Measurements from ENCODE around the gene CARD10. TPM values are rescaled to one million over a fixed set of nuclear protein-coding genes. Genes with fewer than 3 reads are reported as not detected.
"Not testable (repeated sequence)": the region's sequence is repeated elsewhere in the genome, so short reads cannot be mapped to it uniquely, and the experiment has no call there.

CARD10 gene
- total RNA-seq, 8 experiments from 2014 or later, result 1.1 to 7.5 (median 2.0) TPM

DNA sequence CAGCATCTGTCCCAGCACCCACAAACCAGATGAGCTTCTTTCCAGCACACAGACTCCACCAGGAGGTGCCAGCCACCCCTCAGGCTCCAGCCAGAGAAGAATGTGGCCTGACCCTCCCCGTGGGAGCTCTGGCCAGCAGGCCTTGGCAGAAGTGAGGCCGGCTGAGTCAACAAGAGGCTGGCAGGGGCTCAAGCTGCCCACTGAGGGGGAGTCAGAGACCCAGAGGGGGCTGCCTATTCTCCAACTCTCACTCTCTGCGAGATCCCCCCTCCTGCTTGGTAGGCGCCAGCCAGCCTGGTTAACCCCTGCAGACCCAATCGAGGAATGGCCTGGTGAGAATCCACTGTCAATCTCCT, 30.5 kb upstream of the CARD10 start:
- 0 to 60% (median 60%) methylated on average over 1 to 2 of the region's 5 CpGs; no CpG with 5 or more reads in 7 of the 10 experiments for WGBS, 10 experiments
- Histone ChIP-seq H3K27ac (no peak overlapping the region), H3K4me3 (no peak overlapping the region), H3K4me1 (replicated peaks in 1 of 2) (peaks cover 12 to 34% of the 10 kb centered on the region in 2 donors)
- peak in 3 of 8 experiments; percentile 38 to 73 (median 43) for ATAC-seq (replicated peaks in 6 of 8)
- in situ Hi-C loops (cut with MboI; ENCODE audit: low pct_unique_long_range_greater_than_20kb in 2 of 9, low sequenced_read_pairs in 9 of 9, unreplicated experiment in 9 of 9), result no loop called here

DNA sequence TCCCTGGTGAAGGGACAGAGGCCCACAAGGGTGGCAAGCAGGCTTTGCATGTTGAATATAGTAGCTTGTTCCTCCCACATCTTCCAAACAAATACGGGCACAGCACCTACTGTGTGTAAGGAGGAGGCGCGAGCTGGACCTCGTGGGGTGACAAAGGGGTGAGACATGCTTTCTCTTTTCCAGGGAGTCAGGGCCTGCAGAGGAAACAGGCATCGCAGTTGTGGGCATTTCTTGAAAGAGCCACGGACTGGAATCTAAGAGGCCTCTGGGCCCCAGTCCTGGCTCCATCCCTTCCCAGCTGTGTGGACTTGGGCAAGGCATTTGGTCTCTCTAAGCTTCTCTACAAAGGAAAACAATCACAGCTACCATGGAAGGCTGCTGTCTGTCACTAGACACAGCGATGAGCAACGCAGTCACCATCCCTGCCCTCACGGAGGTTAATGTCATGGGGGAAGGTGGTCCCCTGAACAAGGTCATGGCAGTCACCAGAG, 28.1 kb upstream of the CARD10 start:
- 20 to 90% (median 63%) methylated on average over 2 to 5 of the region's 9 CpGs; no CpG with 5 or more reads in 6 of the 10 experiments for WGBS, 10 experiments
- in situ Hi-C loops (cut with MboI; ENCODE audit: low pct_unique_long_range_greater_than_20kb in 2 of 9, low sequenced_read_pairs in 9 of 9, unreplicated experiment in 9 of 9), result no loop called here
- Histone ChIP-seq H3K27ac (peak overlapping the region in 1 of 2 donors; percentile 65), H3K4me3 (no peak overlapping the region), H3K4me1 (replicated peaks in 1 of 2) (peaks cover 9 to 27% of the 10 kb centered on the region in 2 donors)
- peak in 2 of 8 experiments; percentile 17 to 18 for ATAC-seq (replicated peaks in 6 of 8)

- in situ Hi-C loops (cut with MboI; ENCODE audit: low pct_unique_long_range_greater_than_20kb in 2 of 9, low sequenced_read_pairs in 9 of 9, unreplicated experiment in 9 of 9), result no loop called here
- Histone ChIP-seq H3K27ac (peak overlapping the region in 1 of 2 donors; percentile 65), H3K4me1 (replicated peaks in 1 of 2) (peaks cover 7 to 26% of the 10 kb centered on the region in 2 donors), H3K4me3 (no peak overlapping the region)
- ATAC-seq (replicated peaks in 6 of 8), result peak in 7 of 8 experiments; percentile 13 to 50 (median 37)
- 0 to 100% (median 79%) methylated on average over 1 to 2 of the region's 21 CpGs; no CpG with 5 or more reads in 6 of the 10 experiments for WGBS, 10 experiments
Measured at GRCh38 chr22:37546437-37547250, 27.4 kb upstream of the CARD10 start.

DNA sequence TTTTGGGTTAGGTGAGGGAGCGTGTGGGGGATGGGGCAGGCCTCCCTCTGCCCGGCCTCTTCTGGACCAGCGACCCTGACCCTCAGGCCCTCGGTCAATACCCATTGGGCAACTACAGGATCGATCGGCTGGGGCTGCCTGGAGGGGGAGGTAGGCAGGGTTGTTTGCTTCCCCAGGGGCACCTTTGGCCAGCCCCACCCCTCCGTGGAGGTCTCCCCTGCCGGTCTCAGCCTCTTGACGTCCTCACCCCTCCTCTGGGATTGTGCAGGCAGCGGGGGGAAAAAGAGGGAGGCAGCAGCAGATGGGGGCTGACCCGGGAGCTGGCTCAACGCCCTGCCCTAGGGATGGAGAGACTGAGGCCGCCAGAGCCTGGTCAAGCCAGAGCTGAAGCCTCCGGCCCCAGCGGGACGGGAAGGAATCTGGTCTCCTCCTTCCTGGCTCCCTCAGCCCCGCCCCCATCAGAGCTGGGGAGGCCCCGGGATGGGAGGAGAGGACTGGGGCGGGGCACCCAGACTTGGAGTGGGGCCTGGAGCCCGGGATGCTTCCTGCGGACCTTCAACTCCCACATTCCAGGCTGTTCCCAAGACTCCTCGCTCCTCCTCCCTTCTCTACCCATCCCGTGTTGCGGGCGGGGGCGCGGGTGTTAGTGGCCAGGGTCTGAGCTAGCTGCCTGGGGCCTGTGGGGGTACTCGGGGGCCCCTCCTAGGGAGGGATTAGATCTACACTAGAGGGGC, 26.7 kb upstream of the CARD10 start:
- Histone ChIP-seq H3K4me1 (replicated peaks in 1 of 2) (peaks cover 9 to 24% of the 10 kb centered on the region in 2 donors), H3K4me3 (no peak overlapping the region), H3K27ac (peak overlapping the region in 1 of 2 donors; percentile 65)
- in situ Hi-C loops (cut with MboI; ENCODE audit: low pct_unique_long_range_greater_than_20kb in 2 of 9, low sequenced_read_pairs in 9 of 9, unreplicated experiment in 9 of 9), result no loop called here
- 19 to 60% (median 50%) methylated on average over 2 to 5 of the region's 28 CpGs; no CpG with 5 or more reads in 7 of the 10 experiments for WGBS, 10 experiments
- peak; percentile 37 to 76 (median 70) for ATAC-seq (replicated peaks in 6 of 8)

GRCh38 chr22:37544955-37545702, 25.9 kb upstream of the CARD10 start:
- in situ Hi-C loops (cut with MboI; ENCODE audit: low pct_unique_long_range_greater_than_20kb in 2 of 9, low sequenced_read_pairs in 9 of 9, unreplicated experiment in 9 of 9), result no loop called here
- Histone ChIP-seq H3K4me1 (replicated peaks in 1 of 2) (peaks cover 9 to 24% of the 10 kb centered on the region in 2 donors), H3K4me3 (no peak overlapping the region), H3K27ac (no peak overlapping the region)
- peak in 3 of 8 experiments; percentile 10 to 32 (median 28) for ATAC-seq (replicated peaks in 6 of 8)
- WGBS, 10 experiments, result 57 to 100% (median 79%) methylated on average over 1 to 7 of the region's 11 CpGs; no CpG with 5 or more reads in 4 of the 10 experiments

DNA sequence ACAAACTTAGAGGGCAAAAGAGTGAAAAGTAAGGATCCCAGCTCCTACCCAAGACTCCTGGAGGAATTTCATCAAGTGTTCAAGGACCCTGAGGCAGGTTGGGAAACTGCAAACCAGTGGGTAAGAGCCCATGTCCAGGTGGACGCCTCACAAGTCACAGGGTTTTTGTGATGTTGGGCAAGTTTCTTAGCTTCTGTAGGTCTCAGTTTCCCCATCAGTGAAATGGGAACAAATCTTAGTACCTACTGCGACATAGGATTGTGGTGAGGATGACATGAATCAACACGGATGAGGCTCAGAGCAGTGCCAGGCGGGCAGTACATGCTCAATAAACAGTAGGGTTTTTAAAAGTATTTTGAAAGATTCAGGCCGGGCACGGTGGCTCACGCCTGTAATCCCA, 23.7 kb upstream of the CARD10 start:
- no peak for ATAC-seq (replicated peaks in 6 of 8)
- Histone ChIP-seq H3K4me1 (replicated peaks in 1 of 2) (peaks cover 9 to 31% of the 10 kb centered on the region in 2 donors), H3K27ac (no peak overlapping the region), H3K4me3 (no peak overlapping the region)
- WGBS, 10 experiments, result 95 to 100% (median 97%) methylated on average over 1 to 6 of the region's 7 CpGs; no CpG with 5 or more reads in 5 of the 10 experiments
- in situ Hi-C loops (cut with MboI; ENCODE audit: low pct_unique_long_range_greater_than_20kb in 2 of 9, low sequenced_read_pairs in 9 of 9, unreplicated experiment in 9 of 9), result no loop called here

DNA sequence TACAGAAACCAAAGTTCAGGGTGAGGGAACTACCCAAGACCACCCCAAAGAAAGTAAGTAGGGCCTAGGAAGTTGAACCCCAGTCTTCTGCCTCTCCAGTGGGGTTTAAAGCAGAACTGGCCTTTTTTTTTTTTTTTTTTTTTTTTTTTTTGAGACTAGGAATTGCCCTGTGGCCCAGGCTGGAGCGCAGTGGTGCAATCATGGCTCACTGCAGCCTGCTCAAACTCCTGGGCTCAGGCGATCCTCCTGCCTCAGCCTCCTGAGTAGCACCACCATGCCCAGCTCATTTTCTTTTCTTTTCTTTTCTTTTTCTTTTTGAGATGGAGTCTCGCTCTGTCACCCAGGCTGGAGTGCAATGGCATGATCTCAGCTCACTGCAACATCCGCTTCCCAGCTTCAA, 23.2 kb upstream of the CARD10 start:
- ATAC-seq (replicated peaks in 6 of 8); H3K4me3 ChIP-seq; H3K27ac ChIP-seq; in situ Hi-C loops (cut with MboI; ENCODE audit: low pct_unique_long_range_greater_than_20kb in 2 of 9, low sequenced_read_pairs in 9 of 9, unreplicated experiment in 9 of 9): not testable (repeated sequence)
- peaks cover 9 to 31% of the 10 kb centered on the region in 2 donors for H3K4me1 ChIP-seq (replicated peaks in 1 of 2)
- 86 to 100% (median 100%) methylated on average over 1 to 3 of the region's 4 CpGs; no CpG with 5 or more reads in 2 of the 10 experiments for WGBS, 10 experiments

- 83 to 100% (median 93%) methylated on average over 1 to 5 of the region's 6 CpGs; no CpG with 5 or more reads in 2 of the 10 experiments for WGBS, 10 experiments
- H3K4me3 ChIP-seq; ATAC-seq (replicated peaks in 6 of 8); H3K27ac ChIP-seq: not testable (repeated sequence)
- in situ Hi-C loops (cut with MboI; ENCODE audit: low pct_unique_long_range_greater_than_20kb in 2 of 9, low sequenced_read_pairs in 9 of 9, unreplicated experiment in 9 of 9), result loop anchor here in 1 of 9 experiments (10.0 kb wide), 1 partner anchor 55 kb away; no protein-coding TSS in a partner anchor
- peaks cover 9 to 16% of the 10 kb centered on the region in 2 donors for H3K4me1 ChIP-seq (replicated peaks in 1 of 2)
Measured at GRCh38 chr22:37539790-37540189, 20.6 kb upstream of the CARD10 start.

GRCh38 chr22:37538590-37539357, 19.6 kb upstream of the CARD10 start:
- peak; percentile 95 to 100 (median 98) for ATAC-seq (replicated peaks in 6 of 8)
- 0 to 80% (median 48%) methylated on average over 1 to 7 of the region's 20 CpGs; no CpG with 5 or more reads in 1 of the 10 experiments for WGBS, 10 experiments
- Histone ChIP-seq H3K27ac (no peak overlapping the region), H3K4me3 (no peak overlapping the region), H3K4me1 (replicated peaks in 1 of 2) (peaks cover 9 to 16% of the 10 kb centered on the region in 2 donors)
- in situ Hi-C loops (cut with MboI; ENCODE audit: low pct_unique_long_range_greater_than_20kb in 2 of 9, low sequenced_read_pairs in 9 of 9, unreplicated experiment in 9 of 9), result loop anchor here in 1 of 9 experiments (10.0 kb wide), 1 partner anchor 56 kb away; no protein-coding TSS in a partner anchor

GRCh38 chr22:37535159-37535558, 15.9 kb upstream of the CARD10 start:
- Histone ChIP-seq H3K27ac (no peak overlapping the region), H3K4me3 (no peak overlapping the region), H3K4me1 (replicated peaks in 1 of 2) (peaks cover 0 to 7% of the 10 kb centered on the region in 2 donors)
- in situ Hi-C loops (cut with MboI; ENCODE audit: low pct_unique_long_range_greater_than_20kb in 2 of 9, low sequenced_read_pairs in 9 of 9, unreplicated experiment in 9 of 9), result loop anchor here in 1 of 9 experiments (10.0 kb wide), 1 partner anchor 60 kb away; no protein-coding TSS in a partner anchor
- no peak for ATAC-seq (replicated peaks in 6 of 8)
- 69 to 100% (median 90%) methylated on average over 1 to 6 of the region's 6 CpGs for WGBS, 10 experiments

GRCh38 chr22:37534445-37534844, 15.2 kb upstream of the CARD10 start:
- Histone ChIP-seq H3K27ac (no peak overlapping the region), H3K4me1 (replicated peaks in 1 of 2) (peaks cover 0 to 7% of the 10 kb centered on the region in 2 donors), H3K4me3 (no peak overlapping the region)
- ATAC-seq (replicated peaks in 6 of 8), result no peak
- 60 to 100% (median 91%) methylated on average over 1 to 3 of the region's 3 CpGs; no CpG with 5 or more reads in 2 of the 10 experiments for WGBS, 10 experiments
- in situ Hi-C loops (cut with MboI; ENCODE audit: low pct_unique_long_range_greater_than_20kb in 2 of 9, low sequenced_read_pairs in 9 of 9, unreplicated experiment in 9 of 9), result loop anchor here in 1 of 9 experiments (10.0 kb wide), 1 partner anchor 60 kb away; no protein-coding TSS in a partner anchor
